CD8-positive, alpha-beta memory T cell (primary cell): ENCODE results near the gene PXT1. TPM values are rescaled to one million over a fixed set of nuclear protein-coding genes. Genes with fewer than 3 reads are reported as not detected.

ENCODE experiments used
- CTCF ChIA-PET: fragments of 350-600 bp; sonication (Branson Sonifier 250); formaldehyde crosslinking; loops from one replicate; lab custom pipeline; 2021; ENCODE audit warnings: antibody characterized with exemption; lab: Charles Lee
- POLR2A ChIA-PET: fragments of 350-600 bp; sonication (Branson Sonifier 250); formaldehyde crosslinking; loops from one replicate; lab custom pipeline; 2021; ENCODE audit warnings: antibody characterized with exemption; lab: Charles Lee
- DNase-seq, 5 donors: peaks; one replicate each; pipeline versions ENCODE4 v3.0.0 to v3.0.0-alpha.2; 2020 to 2022; ENCODE audit warnings: mixed read lengths in 1 of 5
- H3K27ac ChIP-seq: one replicate; pipeline ENCODE4 v1.7.0; 2013; ENCODE audit warnings: low read depth, mild to moderate bottlenecking, low read length, moderate library complexity
- H3K27me3 ChIP-seq: 2 replicates; pipeline ENCODE4 v1.7.0; 2013; ENCODE audit warnings: low read length, mild to moderate bottlenecking; ENCODE audit not compliant: insufficient read depth, poor library complexity, severe bottlenecking
- H3K36me3 ChIP-seq: 2 replicates; pipeline ENCODE4 v1.7.0; 2013; ENCODE audit warnings: mild to moderate bottlenecking, low read length, moderate library complexity; ENCODE audit not compliant: insufficient read depth
- H3K4me1 ChIP-seq: 2 replicates; pipeline ENCODE4 v1.7.0; 2013; ENCODE audit warnings: mild to moderate bottlenecking, low read length, moderate library complexity; ENCODE audit not compliant: insufficient read depth
- H3K4me3 ChIP-seq: 2 replicates; pipeline ENCODE4 v1.7.0; 2013; ENCODE audit warnings: mild to moderate bottlenecking, low read length
- H3K9me3 ChIP-seq: 2 replicates; pipeline ENCODE4 v1.7.0; 2013; ENCODE audit warnings: mild to moderate bottlenecking, low read length
- H3K27ac Mint-ChIP-seq, 8 donors: one replicate each; pipeline ENCODE4 v1.8.0; 2020 to 2021; ENCODE audit warnings: mixed read lengths in 8 of 8, mild to moderate bottlenecking in 6 of 8, inconsistent platforms in 3 of 8, moderate library complexity in 3 of 8
- H3K27me3 Mint-ChIP-seq, 2 donors: one replicate each; pipeline ENCODE4 v1.8.0; 2020 to 2021; ENCODE audit warnings: mixed read lengths in 2 of 2, mild to moderate bottlenecking in 1 of 2, moderate library complexity in 1 of 2
- H3K36me3 Mint-ChIP-seq, 3 donors: one replicate each; pipeline ENCODE4 v1.8.0; 2020 to 2021; ENCODE audit warnings: mixed read lengths in 3 of 3, inconsistent platforms in 1 of 3, mild to moderate bottlenecking in 1 of 3
- H3K4me1 Mint-ChIP-seq, 3 donors: one replicate each; pipeline ENCODE4 v1.8.0; 2020 to 2021; ENCODE audit warnings: mixed read lengths in 3 of 3, inconsistent platforms in 1 of 3, mild to moderate bottlenecking in 1 of 3
- H3K4me3 Mint-ChIP-seq, 7 donors: one replicate each; pipeline ENCODE4 v1.8.0; 2020 to 2021; ENCODE audit warnings: mixed read lengths in 7 of 7, mild to moderate bottlenecking in 6 of 7, moderate library complexity in 4 of 7, inconsistent platforms in 2 of 7
- H3K9me3 Mint-ChIP-seq, 5 donors: one replicate each; pipeline ENCODE4 v1.8.0; 2020 to 2022; ENCODE audit warnings: mixed read lengths in 5 of 5, mild to moderate bottlenecking in 3 of 5, moderate library complexity in 2 of 5, inconsistent platforms in 1 of 5
- polyA plus RNA-seq: library from polyadenylated mRNA; unstranded; fragments of 300-500 nt; fragmentation: Illumina TruSeq; gene quantifications from one replicate; pipeline ENCODE4 v1.2.3, GENCODE V29; 2021
- total RNA-seq, 2 experiments: library from RNA; stranded (reverse); gene quantifications; one replicate each; pipeline ENCODE4 v1.2.3, GENCODE V29; 2021

The PXT1 gene
- total and polyA plus RNA-seq, 3 experiments from 2014 or later, result 0.20 TPM; not detected in 2

GRCh38 chr6:36358226-36358915, 84.3 kb downstream of the PXT1 start:
- Histone ChIP-seq H3K36me3 (no peaks in the 10 kb centered on the region), H3K9me3 (no peaks in the 10 kb centered on the region), H3K4me3 (no peak overlapping the region), H3K4me1 (peaks cover 3% of the 10 kb centered on the region), H3K27ac (no peak overlapping the region), H3K27me3 (no peaks in the 10 kb centered on the region)
- H3K4me3 Mint-ChIP-seq, result no peak overlapping the region
- ChIA-PET CTCF (interaction anchor here (1.4 to 6.7 kb wide), 4 partner anchors 13 to 331 kb away, joined by 3 to 40 read pairs (median 12); partner anchors contain the start of gene MAPK14), POLR2A (no interaction called here)
- DNase-seq, result no peak
- no peaks in the 10 kb centered on the region for H3K9me3 Mint-ChIP-seq
- peaks cover 15 to 29% (median 16%) of the 10 kb centered on the region in 3 donors for H3K4me1 Mint-ChIP-seq
- peaks cover 3 to 7% of the 10 kb centered on the region in 2 donors for H3K27me3 Mint-ChIP-seq
- H3K27ac Mint-ChIP-seq, result peak overlapping the region in 4 of 8 donors; percentile 19 to 83 (median 66)
- peaks cover 0 to 3% (median 2%) of the 10 kb centered on the region in 3 donors for H3K36me3 Mint-ChIP-seq

- no peak overlapping the region for H3K27ac ChIP-seq
- Mint-ChIP-seq H3K9me3 (peaks cover 0 to 2% (median 0%) of the 10 kb centered on the region in 5 donors), H3K27me3 (peaks cover 3 to 7% of the 10 kb centered on the region in 2 donors), H3K4me3 (no peak overlapping the region), H3K4me1 (peaks cover 15 to 29% (median 16%) of the 10 kb centered on the region in 3 donors), H3K36me3 (peaks cover 0 to 3% (median 2%) of the 10 kb centered on the region in 3 donors), H3K27ac (peak overlapping the region in 4 of 8 donors; percentile 19 to 83 (median 66))
- no peak overlapping the region for H3K4me3 ChIP-seq
- ChIA-PET CTCF (interaction anchor here (1.4 to 6.7 kb wide), 4 partner anchors 12 to 331 kb away, joined by 3 to 40 read pairs (median 12); partner anchors contain the start of gene MAPK14), POLR2A (no interaction called here)
- peak in 1 of 5 donors; percentile 36 for DNase-seq
- no peaks in the 10 kb centered on the region for H3K27me3 ChIP-seq
- H3K4me1 ChIP-seq, result peaks cover 3% of the 10 kb centered on the region
- H3K9me3 ChIP-seq, result no peaks in the 10 kb centered on the region
- no peaks in the 10 kb centered on the region for H3K36me3 ChIP-seq
Observed at GRCh38 chr6:36357872-36358225, 84.8 kb downstream of the PXT1 start.

- Histone ChIP-seq H3K27me3 (no peaks in the 10 kb centered on the region), H3K4me3 (no peak overlapping the region), H3K4me1 (peaks cover 3% of the 10 kb centered on the region), H3K9me3 (no peaks in the 10 kb centered on the region), H3K36me3 (no peaks in the 10 kb centered on the region), H3K27ac (no peak overlapping the region)
- peaks cover 0 to 3% (median 2%) of the 10 kb centered on the region in 3 donors for H3K36me3 Mint-ChIP-seq
- peaks cover 3 to 7% of the 10 kb centered on the region in 2 donors for H3K27me3 Mint-ChIP-seq
- ChIA-PET POLR2A (no interaction called here), CTCF (interaction anchor here (3.2 kb wide), 1 partner anchor 14 kb away, joined by 16 read pairs; no protein-coding TSS in a partner anchor)
- H3K4me1 Mint-ChIP-seq, result peaks cover 15 to 27% (median 15%) of the 10 kb centered on the region in 3 donors
- no peak overlapping the region for H3K4me3 Mint-ChIP-seq
- no peak for DNase-seq
- H3K9me3 Mint-ChIP-seq, result peaks cover 0 to 3% (median 0%) of the 10 kb centered on the region in 5 donors
- H3K27ac Mint-ChIP-seq, result no peak overlapping the region
Observed at GRCh38 chr6:36355819-36356218, 86.8 kb downstream of the PXT1 start.

- no peak overlapping the region for H3K27ac ChIP-seq
- no peak overlapping the region for H3K4me3 ChIP-seq
Observed at GRCh38 chr6:36353411-36353915, 89.2 kb downstream of the PXT1 start.

GRCh38 chr6:36352477-36353157, 90.0 kb downstream of the PXT1 start:
- CTCF ChIA-PET, result interaction anchor here (3.9 kb wide), 1 partner anchor 11 kb away, joined by 26 read pairs; no protein-coding TSS in a partner anchor
- DNase-seq, result no peak
- Mint-ChIP-seq H3K4me1 (peaks cover 0 to 6% (median 3%) of the 10 kb centered on the region in 3 donors), H3K27me3 (peaks cover 3 to 5% of the 10 kb centered on the region in 2 donors), H3K9me3 (peaks cover 0 to 3% (median 0%) of the 10 kb centered on the region in 5 donors), H3K4me3 (no peak overlapping the region), H3K27ac (no peak overlapping the region), H3K36me3 (peaks cover 0 to 3% (median 2%) of the 10 kb centered on the region in 3 donors)
- POLR2A ChIA-PET, result no interaction called here
- H3K9me3 ChIP-seq, result no peaks in the 10 kb centered on the region
- H3K27ac ChIP-seq, result no peak overlapping the region
- no peaks in the 10 kb centered on the region for H3K36me3 ChIP-seq
- H3K27me3 ChIP-seq, result no peaks in the 10 kb centered on the region
- no peaks in the 10 kb centered on the region for H3K4me1 ChIP-seq
- no peak overlapping the region for H3K4me3 ChIP-seq

More at GRCh38 chr6:36353411-36353915, 89.2 kb downstream of the PXT1 start:
- Mint-ChIP-seq H3K36me3 (peaks cover 0 to 3% (median 2%) of the 10 kb centered on the region in 3 donors), H3K4me3 (no peak overlapping the region), H3K9me3 (peaks cover 0 to 3% (median 0%) of the 10 kb centered on the region in 5 donors), H3K27me3 (peaks cover 3 to 5% of the 10 kb centered on the region in 2 donors), H3K27ac (no peak overlapping the region), H3K4me1 (peaks cover 7 to 15% (median 8%) of the 10 kb centered on the region in 3 donors)
- H3K36me3 ChIP-seq, result no peaks in the 10 kb centered on the region
- CTCF ChIA-PET, result interaction anchor here (3.2 to 3.9 kb wide), 2 partner anchors 11 to 12 kb away, joined by 16 to 26 read pairs; no protein-coding TSS in a partner anchor
- no peaks in the 10 kb centered on the region for H3K9me3 ChIP-seq
- no peak for DNase-seq
- POLR2A ChIA-PET, result no interaction called here
- no peaks in the 10 kb centered on the region for H3K4me1 ChIP-seq
- no peaks in the 10 kb centered on the region for H3K27me3 ChIP-seq

- no peaks in the 10 kb centered on the region for H3K4me1 Mint-ChIP-seq
Observed at GRCh38 chr6:36350681-36351571, 91.7 kb downstream of the PXT1 start.

GRCh38 chr6:36350082-36350481, 92.6 kb downstream of the PXT1 start:
- POLR2A ChIA-PET, result no interaction called here
- H3K4me3 Mint-ChIP-seq, result no peak overlapping the region
- Histone ChIP-seq H3K36me3 (no peaks in the 10 kb centered on the region), H3K27ac (no peak overlapping the region), H3K4me3 (no peak overlapping the region), H3K4me1 (no peaks in the 10 kb centered on the region), H3K27me3 (no peaks in the 10 kb centered on the region), H3K9me3 (no peaks in the 10 kb centered on the region)
- no peaks in the 10 kb centered on the region for H3K4me1 Mint-ChIP-seq
- CTCF ChIA-PET, result interaction anchor here (1.3 to 3.9 kb wide), 2 partner anchors 8 to 11 kb away, joined by 3 to 26 read pairs; no protein-coding TSS in a partner anchor
- H3K27me3 Mint-ChIP-seq, result peaks cover 0 to 4% of the 10 kb centered on the region in 2 donors
- peaks cover 0 to 3% (median 2%) of the 10 kb centered on the region in 3 donors for H3K36me3 Mint-ChIP-seq
- no peak overlapping the region for H3K27ac Mint-ChIP-seq
- H3K9me3 Mint-ChIP-seq, result peaks cover 0 to 3% (median 0%) of the 10 kb centered on the region in 5 donors
- no peak for DNase-seq

More at GRCh38 chr6:36350681-36351571, 91.7 kb downstream of the PXT1 start:
- ChIA-PET POLR2A (no interaction called here), CTCF (interaction anchor here (1.3 to 3.9 kb wide), 2 partner anchors 9 to 10 kb away, joined by 3 to 26 read pairs; no protein-coding TSS in a partner anchor)
- H3K27me3 Mint-ChIP-seq, result peaks cover 0 to 5% of the 10 kb centered on the region in 2 donors
- no peak overlapping the region for H3K27ac ChIP-seq
- no peak overlapping the region for H3K27ac Mint-ChIP-seq
- DNase-seq, result no peak
- no peaks in the 10 kb centered on the region for H3K9me3 ChIP-seq
- H3K4me3 ChIP-seq, result no peak overlapping the region
- H3K36me3 Mint-ChIP-seq, result peaks cover 0 to 3% (median 2%) of the 10 kb centered on the region in 3 donors
- H3K9me3 Mint-ChIP-seq, result peaks cover 0 to 3% (median 0%) of the 10 kb centered on the region in 5 donors
- no peaks in the 10 kb centered on the region for H3K4me1 ChIP-seq
- no peaks in the 10 kb centered on the region for H3K27me3 ChIP-seq
- H3K4me3 Mint-ChIP-seq, result no peak overlapping the region
- H3K36me3 ChIP-seq, result no peaks in the 10 kb centered on the region
